Left cardiac atrium (tissue), 2 donors: ENCODE results near the gene SCUBE1. TPM values are rescaled to one million over a fixed set of nuclear protein-coding genes. Genes with fewer than 3 reads are reported as not detected.

Experiments used
- total RNA-seq, 2 donors: library from RNA; stranded (reverse); fragmentation: NEBNext Ultra II Directional; extraction: Animal tissue kit (Norgen Biotek cat#: 25700); gene quantifications; one replicate each; pipeline ENCODE4 v1.2.1, GENCODE V29; 2021
- donor health status: DM: no; HTN: yes; CAD: no; lungs with severe emphysema.
- donor health status: DM: yes; HTN: yes; CAD: no.

SCUBE1 gene
- total RNA-seq, 2 donors from 2014 or later: 0.97 to 3.3 TPM

Other genes with a start within 250 kb of the SCUBE1 start
- not detected for gene BIK, start 232.6 kb downstream of the SCUBE1 start, total RNA-seq
- 10 to 100 TPM; 10.4 to 12.7 TPM for gene MCAT, start 200.0 kb downstream of the SCUBE1 start, total RNA-seq
- gene TSPO, start 191.8 kb downstream of the SCUBE1 start, total RNA-seq: 100 to 1,000 TPM in 1 of 2 donors, 10 to 100 TPM in 1; 96.2 to 147 TPM
- 10 to 100 TPM in 1 of 2 donors, 1 to 10 TPM in 1; 9.3 to 10.3 TPM for gene TTLL12, start 156.2 kb downstream of the SCUBE1 start, total RNA-seq
- under 1 TPM in 1 of 2 donors, not detected in 1; 0.12 TPM for gene MPPED1, start 68.6 kb upstream of the SCUBE1 start, total RNA-seq